Measurements from ENCODE around the gene CACHD1. TPM values are rescaled to one million over a fixed set of nuclear protein-coding genes. Genes with fewer than 3 reads are reported as not detected.
"Not testable (repeated sequence)": the region's sequence is repeated elsewhere in the genome, so short reads cannot be mapped to it uniquely, and the experiment has no call there.

CACHD1 gene
- total and polyA plus RNA-seq, 9 of the 15 experiments (the other 6 are each of a cell fraction or from before 2014, with no cell fraction given) = 0.07 TPM; not detected in 8

DNA sequence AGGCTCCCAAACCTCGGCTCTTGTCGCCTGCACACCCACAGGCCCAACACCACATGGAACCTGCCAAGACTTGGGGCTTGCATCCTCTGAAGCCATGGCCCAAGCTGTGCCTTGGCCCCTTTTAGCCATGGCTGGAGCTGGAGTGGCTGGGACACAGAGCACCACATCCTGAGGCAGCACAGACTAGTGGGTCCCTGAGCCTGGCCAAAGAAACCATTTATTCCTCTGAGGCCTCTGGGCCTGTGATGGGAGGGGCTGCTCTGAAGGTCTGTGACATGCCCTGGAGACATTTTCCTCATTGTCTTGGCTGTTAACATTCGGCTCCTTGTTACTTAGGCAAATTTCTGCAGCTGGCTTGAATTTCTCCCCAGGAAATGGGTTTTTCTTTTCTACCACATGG lies 141.0 kb downstream of the CACHD1 start:
- H3K9me3 ChIP-seq (replicated peaks; ENCODE audit: control insufficient read depth, insufficient read depth, low read depth, low read length); H3K4me3 ChIP-seq; H3K27me3 ChIP-seq (ENCODE audit: control insufficient read depth in 2 of 2, insufficient read depth in 2 of 2, low read length in 2 of 2); H3K27ac ChIP-seq (ENCODE audit: extremely low read depth, low read depth, low read length); DNase-seq (ENCODE audit: extremely low read depth in 1 of 4, low spot score in 3 of 4); H3K36me3 ChIP-seq (ENCODE audit: control insufficient read depth, insufficient read depth, low read length); H2AFZ ChIP-seq (ENCODE audit: low read depth, low read length); H3K4me1 ChIP-seq (replicated peaks in 1 of 2; ENCODE audit: control insufficient read depth in 2 of 2, insufficient read depth in 2 of 2, low read length in 2 of 2); H3K4me2 ChIP-seq (ENCODE audit: insufficient read depth, low read length); in situ Hi-C loops (cut with MboI); H4K20me1 ChIP-seq (replicated peaks; ENCODE audit: control insufficient read depth, insufficient read depth, low read length); ATAC-seq; intact Hi-C loops (cut with micrococcal nuclease); H3K79me2 ChIP-seq (ENCODE audit: control insufficient read depth, insufficient read depth, low read length); FAIRE-seq; BruUV-seq (replicated peaks); H3K9me1 ChIP-seq (ENCODE audit: control insufficient read depth, insufficient read depth, low read length); POLR2A ChIA-PET; CTCF ChIA-PET (ENCODE audit: low intra/inter-chr PET ratio); H3K9ac ChIP-seq (ENCODE audit: insufficient read depth in 1 of 2, low read depth in 2 of 2, low read length in 2 of 2): not testable (repeated sequence)
- peak; percentile 40 for TF ChIP-seq ZFP36 (IDR thresholded peaks at IDR 0.05; ENCODE audit: low read depth, low read length, partially characterized antibody)
- 0% methylated on average over 3 of the region's 3 CpGs for WGBS (ENCODE audit: insufficient coverage, low coverage, missing lambda C conversion rate)

DNA sequence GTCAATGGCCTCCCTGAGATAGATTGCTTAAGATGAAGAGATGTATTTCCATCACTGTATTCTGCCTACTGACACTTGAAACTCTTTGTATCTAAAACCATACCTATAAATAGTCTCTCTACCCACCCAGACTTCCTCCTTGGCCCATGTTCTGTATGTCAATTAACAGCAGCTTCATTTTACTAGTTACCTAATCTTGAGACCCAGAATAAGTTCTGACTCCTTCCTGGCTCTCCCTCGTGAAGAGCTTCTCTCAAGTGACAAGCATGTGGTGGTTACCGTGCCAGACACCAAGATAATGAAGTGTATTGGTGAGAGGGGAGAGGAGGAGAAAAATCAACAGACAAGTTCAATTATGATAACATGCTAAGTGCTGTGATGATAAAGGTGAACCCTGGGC lies 146.1 kb downstream of the CACHD1 start:
- ATAC-seq = no peak

More for the DNA sequence above, 146.1 kb downstream of the CACHD1 start:
- Histone ChIP-seq H2AFZ (ENCODE audit: low read depth, low read length) (no peak overlapping the region), H3K27ac (ENCODE audit: extremely low read depth, low read depth, low read length) (no peak overlapping the region), H3K79me2 (ENCODE audit: control insufficient read depth, insufficient read depth, low read length) (no peaks in the 10 kb centered on the region), H3K27me3 (ENCODE audit: control insufficient read depth in 2 of 2, insufficient read depth in 2 of 2, low read length in 2 of 2) (no peaks in the 10 kb centered on the region), H3K9me3 (replicated peaks; ENCODE audit: control insufficient read depth, insufficient read depth, low read depth, low read length) (no peaks in the 10 kb centered on the region), H4K20me1 (replicated peaks; ENCODE audit: control insufficient read depth, insufficient read depth, low read length) (no peaks in the 10 kb centered on the region), H3K4me2 (ENCODE audit: insufficient read depth, low read length) (no peak overlapping the region), H3K9me1 (ENCODE audit: control insufficient read depth, insufficient read depth, low read length) (no peaks in the 10 kb centered on the region), H3K4me1 (replicated peaks in 1 of 2; ENCODE audit: control insufficient read depth in 2 of 2, insufficient read depth in 2 of 2, low read length in 2 of 2) (no peaks in the 10 kb centered on the region), H3K9ac (ENCODE audit: insufficient read depth in 1 of 2, low read depth in 2 of 2, low read length in 2 of 2) (no peak overlapping the region), H3K36me3 (ENCODE audit: control insufficient read depth, insufficient read depth, low read length) (no peaks in the 10 kb centered on the region), H3K4me3 (no peak overlapping the region)
- DNase-seq (ENCODE audit: extremely low read depth in 1 of 4, low spot score in 3 of 4) (no peak), FAIRE-seq (no peak)
- intact Hi-C loops (cut with micrococcal nuclease) = no loop called here
- WGBS (ENCODE audit: insufficient coverage, low coverage, missing lambda C conversion rate) = 0% methylated on average over 2 of the region's 2 CpGs
- no TSS peak for BruUV-seq (replicated peaks)
- in situ Hi-C loops (cut with MboI) = no loop called here
- TF ChIP-seq GTF2F1 (IDR thresholded peaks at IDR 0.05; ENCODE audit: low read depth, low read length) = no peak
- TF ChIP-seq HDAC1 (IDR thresholded peaks at IDR 0.05) = no peak
- no peak for TF ChIP-seq TEAD4 (IDR thresholded peaks at IDR 0.05; ENCODE audit: low read length)
- TF ChIP-seq TEAD4 (CRISPR knock-in tag; IDR thresholded peaks at IDR 0.05; ENCODE audit: borderline replicate concordance) = no peak
- TF ChIP-seq CREBBP (IDR thresholded peaks at IDR 0.05; ENCODE audit: low read depth, low read length) = no peak
- POLR2A ChIA-PET = interaction anchor here (0.7 to 0.8 kb wide), 2 partner anchors 248 to 869 kb away, joined by 3 to 5 read pairs; no protein-coding TSS in a partner anchor
- CTCF ChIA-PET (ENCODE audit: low intra/inter-chr PET ratio) = no interaction called here

Data from K562 (cell line).